Lower leg skin (tissue), 4 donors: Measurements from ENCODE around the gene SKA2. TPM values are rescaled to one million over a fixed set of nuclear protein-coding genes. Genes with fewer than 3 reads are reported as not detected.
A peak's percentile ranks its signal among the peaks of the same experiment; 100 is the strongest.
"Not testable (repeated sequence)": the region's sequence is repeated elsewhere in the genome, so short reads cannot be mapped to it uniquely, and the experiment has no call there.

Experiments used
- DNase-seq, 2 donors: peaks; one replicate each; pipeline ENCODE4 v3.0.0-alpha.2; 2019; ENCODE audit warnings: low spot score in 2 of 2
- H3K4me3 ChIP-seq: fragments of 200-600 bp; sonication (generic); 2 replicates; pipeline ENCODE4 v1.5.1; 2017; ENCODE audit warnings: mild to moderate bottlenecking, low read depth; ENCODE audit not compliant: poor library complexity, severe bottlenecking
- POLR2A ChIP-seq, 2 donors: fragments of 450-650 bp; IDR thresholded peaks; one replicate each; pipeline ENCODE4 v1.6.1; 2016 to 2017; ENCODE audit warnings: antibody characterized with exemption in 2 of 2, mild to moderate bottlenecking in 1 of 2, moderate library complexity in 1 of 2
- whole genome bisulfite sequencing, 2 donors: methylation state at CpG; one replicate each; pipeline ENCODE4 v1.1.5; 2018; 5-methylcytosine and 5-hydroxymethylcytosine counted together
- intact Hi-C: fragments of 100-400 bp; cut with DNase I; formaldehyde crosslinking; loops from one replicate; pipeline ENCODE4 v1.15.0; 2023; ENCODE audit warnings: low total_unique reads
- total RNA-seq, 4 donors: library from RNA; depleted of rRNA; stranded (reverse); fragments of >200 nt; gene quantifications; one replicate each; pipeline ENCODE4 v1.1.0, GENCODE V29; 2016
- TF ChIP-seq, protein P1 (sequence below), 3 donors: fragments of 450-650 bp; IDR thresholded peaks; one replicate each; pipeline ENCODE4 v1.5.1; 2016; ENCODE audit warnings: antibody characterized with exemption in 3 of 3, mild to moderate bottlenecking in 3 of 3, moderate library complexity in 2 of 3

The SKA2 gene
- total RNA-seq, 4 donors from 2014 or later = 8.9 to 21.2 (median 17.8) TPM

DNA sequence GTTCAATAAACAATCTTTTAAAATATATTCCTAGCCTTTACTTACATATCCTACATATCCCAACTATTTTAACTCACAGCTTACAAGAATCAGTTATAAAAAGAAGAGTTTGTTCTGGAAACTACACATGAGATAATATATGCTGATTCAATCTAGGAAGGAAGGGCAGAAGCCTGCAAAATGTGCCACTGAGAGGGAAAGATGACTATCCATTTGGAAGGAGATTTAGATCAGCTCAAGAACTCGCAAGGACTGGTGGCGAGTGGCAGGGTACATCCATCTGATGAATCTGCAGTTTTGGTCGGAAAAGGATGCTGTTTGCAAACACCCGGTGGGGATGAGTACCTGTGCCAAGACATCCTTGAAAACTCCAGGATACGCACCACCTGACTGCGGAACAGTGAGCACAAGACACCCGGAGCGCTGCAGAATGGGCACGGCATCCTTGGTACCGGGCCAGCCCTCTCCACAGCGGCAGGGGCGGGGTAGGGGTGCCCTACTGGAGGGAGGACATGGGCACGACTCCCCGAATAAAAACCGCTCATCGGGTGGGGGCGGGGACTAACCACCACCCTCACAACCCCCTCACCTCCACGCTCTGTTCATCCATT lies 49.0 kb downstream of the SKA2 start:
- intact Hi-C loops = no loop called here
- TF ChIP-seq, protein P1, sequence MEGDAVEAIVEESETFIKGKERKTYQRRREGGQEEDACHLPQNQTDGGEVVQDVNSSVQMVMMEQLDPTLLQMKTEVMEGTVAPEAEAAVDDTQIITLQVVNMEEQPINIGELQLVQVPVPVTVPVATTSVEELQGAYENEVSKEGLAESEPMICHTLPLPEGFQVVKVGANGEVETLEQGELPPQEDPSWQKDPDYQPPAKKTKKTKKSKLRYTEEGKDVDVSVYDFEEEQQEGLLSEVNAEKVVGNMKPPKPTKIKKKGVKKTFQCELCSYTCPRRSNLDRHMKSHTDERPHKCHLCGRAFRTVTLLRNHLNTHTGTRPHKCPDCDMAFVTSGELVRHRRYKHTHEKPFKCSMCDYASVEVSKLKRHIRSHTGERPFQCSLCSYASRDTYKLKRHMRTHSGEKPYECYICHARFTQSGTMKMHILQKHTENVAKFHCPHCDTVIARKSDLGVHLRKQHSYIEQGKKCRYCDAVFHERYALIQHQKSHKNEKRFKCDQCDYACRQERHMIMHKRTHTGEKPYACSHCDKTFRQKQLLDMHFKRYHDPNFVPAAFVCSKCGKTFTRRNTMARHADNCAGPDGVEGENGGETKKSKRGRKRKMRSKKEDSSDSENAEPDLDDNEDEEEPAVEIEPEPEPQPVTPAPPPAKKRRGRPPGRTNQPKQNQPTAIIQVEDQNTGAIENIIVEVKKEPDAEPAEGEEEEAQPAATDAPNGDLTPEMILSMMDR (IDR thresholded peaks at IDR 0.05) = no peak
- no peak for TF ChIP-seq POLR2A (IDR thresholded peaks at IDR 0.05)
- 0 to 1% methylated on average over 11 to 15 of the region's 18 CpGs for WGBS, 2 donors
- H3K4me3 ChIP-seq = peak overlapping the region; percentile 94
- DNase-seq = peak; percentile 60 to 93

GRCh38 chr17:59101178-59101577 lies 53.8 kb downstream of the SKA2 start:
- TF ChIP-seq POLR2A (IDR thresholded peaks at IDR 0.05) = no peak
- TF ChIP-seq, protein P1 (IDR thresholded peaks at IDR 0.05) = no peak
- WGBS, 2 donors = 100% methylated on average over 1 of the region's 1 CpG
- H3K4me3 ChIP-seq = no peak overlapping the region
- intact Hi-C loops = no loop called here
- no peak for DNase-seq

DNA sequence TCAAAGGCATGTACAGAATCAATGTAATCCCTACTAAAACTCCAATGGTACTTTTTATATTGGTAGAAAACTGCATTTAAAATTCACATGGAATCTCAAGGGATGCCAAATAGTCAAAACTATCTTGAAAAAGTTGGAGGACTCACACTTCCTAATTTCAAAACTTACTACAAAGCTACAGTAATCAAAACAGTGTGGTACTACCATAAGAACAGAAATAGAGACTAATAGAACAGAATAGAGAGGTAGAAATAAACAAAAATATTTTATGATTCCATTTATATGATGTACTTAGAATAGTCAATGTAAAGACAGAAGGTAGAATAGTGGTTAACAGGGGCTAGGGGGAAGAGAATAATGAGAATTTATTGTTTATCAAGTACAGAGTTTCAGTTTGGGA lies 57.1 kb downstream of the SKA2 start:
- no peak overlapping the region for H3K4me3 ChIP-seq
- TF ChIP-seq, protein P1 (IDR thresholded peaks at IDR 0.05) = no peak
- TF ChIP-seq POLR2A (IDR thresholded peaks at IDR 0.05) = no peak
- intact Hi-C loops = no loop called here
- DNase-seq = no peak

DNA sequence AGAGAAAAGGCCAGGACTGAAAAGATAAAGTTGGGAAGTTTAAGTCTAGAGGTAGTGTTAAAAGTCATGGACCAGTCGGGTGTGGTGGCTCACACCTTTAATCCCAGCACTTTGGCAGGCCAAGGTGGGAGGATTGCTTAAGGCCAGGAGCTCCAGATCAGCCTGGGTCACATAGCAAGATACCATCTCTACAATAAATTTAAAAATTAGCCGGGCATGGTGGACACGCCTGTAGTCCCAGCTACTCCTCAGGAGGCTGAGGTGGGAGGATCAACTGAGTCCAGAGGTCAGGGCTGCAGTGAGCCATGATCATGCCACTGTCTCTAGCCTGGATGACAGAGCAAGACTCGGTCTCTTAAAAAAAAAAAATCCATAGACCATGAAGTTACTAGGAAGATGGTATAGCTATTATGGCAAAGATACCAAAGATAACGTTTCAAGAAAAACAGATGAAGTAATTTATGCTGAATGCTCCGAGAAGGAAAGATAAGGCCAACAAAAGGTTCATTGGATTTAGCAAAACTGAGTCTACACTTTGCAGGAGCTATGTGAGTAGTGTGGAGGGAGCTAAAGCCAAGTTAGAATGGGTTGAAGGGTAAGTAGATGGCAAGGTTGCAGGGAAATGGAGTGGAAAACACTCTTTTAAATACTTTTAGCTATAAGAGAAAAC lies 60.0 kb downstream of the SKA2 start:
- no peak for TF ChIP-seq POLR2A (IDR thresholded peaks at IDR 0.05)
- H3K4me3 ChIP-seq = no peak overlapping the region
- no peak for DNase-seq
- intact Hi-C loops = no loop called here
- 78 to 84% methylated on average over 6 of the region's 6 CpGs for WGBS, 2 donors

DNA sequence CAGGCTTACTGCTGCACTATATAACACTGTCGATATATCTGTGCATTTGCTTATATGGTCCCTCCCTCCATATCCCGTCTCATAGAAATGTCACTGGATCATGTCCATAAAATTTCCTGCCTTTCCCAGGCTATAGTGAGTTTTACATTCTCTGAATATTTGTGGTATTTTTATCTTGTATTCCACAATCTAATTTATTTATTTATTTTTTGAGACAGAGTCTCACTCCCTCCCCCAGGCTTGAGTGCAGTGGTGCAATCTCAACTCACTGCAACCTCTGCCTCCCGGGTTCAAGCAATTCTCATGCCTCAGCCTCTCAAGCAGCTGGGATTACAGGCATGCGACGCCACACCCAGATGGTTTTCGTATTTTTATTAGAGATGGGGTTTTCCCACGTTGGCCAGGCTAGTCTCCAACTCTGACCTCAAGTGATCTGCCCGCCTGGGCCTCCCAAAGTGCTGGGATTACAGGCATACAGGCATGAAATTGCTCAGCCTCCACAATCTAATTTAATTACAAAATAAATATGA lies 61.2 kb downstream of the SKA2 start:
- WGBS, 2 donors = 21 to 24% methylated on average over 8 of the region's 8 CpGs
- intact Hi-C loops = no loop called here
- no peak for DNase-seq
- no peak overlapping the region for H3K4me3 ChIP-seq
- TF ChIP-seq POLR2A (IDR thresholded peaks at IDR 0.05) = no peak
- TF ChIP-seq, protein P1 (IDR thresholded peaks at IDR 0.05) = no peak

GRCh38 chr17:59093145-59093701 lies 61.8 kb downstream of the SKA2 start:
- intact Hi-C loops = no loop called here
- TF ChIP-seq, protein P1 (IDR thresholded peaks at IDR 0.05) = no peak
- TF ChIP-seq POLR2A (IDR thresholded peaks at IDR 0.05) = no peak

DNA sequence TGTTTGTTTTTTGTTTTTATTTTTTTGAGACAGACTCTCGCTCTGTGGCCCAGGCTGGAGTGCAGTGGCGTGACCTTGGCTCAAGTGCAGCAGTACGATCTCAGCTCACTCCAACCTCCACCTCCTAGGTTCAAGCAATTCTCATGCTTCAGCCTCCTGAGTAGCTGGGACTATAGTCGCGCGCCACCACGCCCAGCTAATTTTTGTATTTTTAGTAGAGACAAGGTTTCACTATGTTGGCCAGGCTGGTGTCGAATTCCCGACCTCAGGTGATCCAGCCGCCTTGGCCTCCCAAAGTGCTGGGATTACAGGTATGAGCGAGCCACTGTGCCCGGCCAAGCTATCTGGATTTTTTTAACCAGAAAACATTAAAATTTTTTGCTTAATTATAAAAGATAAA lies 64.4 kb downstream of the SKA2 start:
- H3K4me3 ChIP-seq, DNase-seq, intact Hi-C loops: not testable (repeated sequence)
- WGBS, 2 donors = 95% methylated on average over 12 of the region's 12 CpGs

More at GRCh38 chr17:59093145-59093701, 61.8 kb downstream of the SKA2 start:
- H3K4me3 ChIP-seq = no peak overlapping the region
- DNase-seq = no peak
- 40 to 45% methylated on average over 4 of the region's 4 CpGs for WGBS, 2 donors
